Measurements from ENCODE around the gene KRTAP10-4.

DNA sequence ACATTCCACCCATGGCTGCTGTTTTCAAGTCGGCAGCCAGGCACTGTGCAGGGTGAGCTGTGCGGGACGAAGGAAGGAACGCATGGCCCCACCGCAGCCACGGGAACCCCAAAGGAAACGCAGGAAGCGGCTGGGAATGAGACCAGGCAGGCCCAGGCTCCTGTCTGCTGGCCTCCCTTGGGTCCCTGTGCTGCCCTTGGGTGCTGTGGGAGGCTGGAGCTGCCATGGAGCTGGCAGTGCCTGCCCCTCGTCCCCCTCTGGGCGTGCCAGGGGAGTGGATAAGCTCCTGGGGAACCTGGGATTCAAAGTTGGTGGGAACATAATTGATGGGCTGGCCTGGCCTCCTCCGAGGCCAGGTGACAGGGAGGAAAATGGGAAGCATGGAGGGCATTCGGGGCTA lies 5.3 kb upstream of the KRTAP10-4 start:
- TF ChIP-seq, protein P1, sequence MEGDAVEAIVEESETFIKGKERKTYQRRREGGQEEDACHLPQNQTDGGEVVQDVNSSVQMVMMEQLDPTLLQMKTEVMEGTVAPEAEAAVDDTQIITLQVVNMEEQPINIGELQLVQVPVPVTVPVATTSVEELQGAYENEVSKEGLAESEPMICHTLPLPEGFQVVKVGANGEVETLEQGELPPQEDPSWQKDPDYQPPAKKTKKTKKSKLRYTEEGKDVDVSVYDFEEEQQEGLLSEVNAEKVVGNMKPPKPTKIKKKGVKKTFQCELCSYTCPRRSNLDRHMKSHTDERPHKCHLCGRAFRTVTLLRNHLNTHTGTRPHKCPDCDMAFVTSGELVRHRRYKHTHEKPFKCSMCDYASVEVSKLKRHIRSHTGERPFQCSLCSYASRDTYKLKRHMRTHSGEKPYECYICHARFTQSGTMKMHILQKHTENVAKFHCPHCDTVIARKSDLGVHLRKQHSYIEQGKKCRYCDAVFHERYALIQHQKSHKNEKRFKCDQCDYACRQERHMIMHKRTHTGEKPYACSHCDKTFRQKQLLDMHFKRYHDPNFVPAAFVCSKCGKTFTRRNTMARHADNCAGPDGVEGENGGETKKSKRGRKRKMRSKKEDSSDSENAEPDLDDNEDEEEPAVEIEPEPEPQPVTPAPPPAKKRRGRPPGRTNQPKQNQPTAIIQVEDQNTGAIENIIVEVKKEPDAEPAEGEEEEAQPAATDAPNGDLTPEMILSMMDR (IDR thresholded peaks at IDR 0.05; ENCODE audit: low read depth, low read length, poor library complexity, severe bottlenecking): no peak
- no peak for TF ChIP-seq EZH2phosphoT487 (IDR thresholded peaks at IDR 0.05; ENCODE audit: borderline replicate concordance, low read length)
